SK-N-SH (cell line): ENCODE results near the gene CACNA1A. TPM values are rescaled to one million over a fixed set of nuclear protein-coding genes. Genes with fewer than 3 reads are reported as not detected.

ENCODE experiments used
- CTCF ChIA-PET: fragments of 300-600, 350-600 bp; formaldehyde crosslinking; extraction: SDS; loops from one replicate; lab custom pipeline; 2021; lab: Yijun Ruan, JAX
- POLR2A ChIA-PET: fragments of 350-600 bp; sonication (Branson Sonifier 250); formaldehyde crosslinking; extraction: SDS; loops from one replicate; lab custom pipeline; 2020; ENCODE audit warnings: antibody characterized with exemption, inconsistent platforms; lab: Yijun Ruan, JAX
- DNase-seq: peaks from one replicate; pipeline ENCODE4 v3.0.0; 2012
- H2AFZ ChIP-seq: fragments of 200-600 bp; sonication (generic); 2 replicates; pipeline ENCODE4 v1.8.1; 2016; ENCODE audit warnings: antibody characterized with exemption, mild to moderate bottlenecking, low read depth
- H3F3A ChIP-seq: fragments of 200-600 bp; sonication (generic); replicated peaks from 2 replicates; pipeline ENCODE3; 2016; ENCODE audit warnings: antibody characterized with exemption, mild to moderate bottlenecking; ENCODE audit not compliant: insufficient read depth
- H3K27ac ChIP-seq, 2 experiments: fragments of 200-500 bp in 1 of 2; fragments of 200-600 bp in 1 of 2; sonication (Bioruptor generic) in 1 of 2; sonication (generic), shearing (Covaris generic) in 1 of 2; 2 replicates each; pipeline versions ENCODE4 v1.5.1 to v1.6.1; 2014 to 2016; ENCODE audit warnings: low read depth in 2 of 2, inconsistent platforms in 1 of 2, low read length in 1 of 2, mild to moderate bottlenecking in 1 of 2, mixed read lengths in 1 of 2
- H3K27me3 ChIP-seq: fragments of 200-600 bp; sonication (generic), shearing (Covaris generic); 2 replicates; pipeline ENCODE4 v1.6.1; 2016; ENCODE audit warnings: mixed run types; ENCODE audit not compliant: insufficient read depth
- H3K36me3 ChIP-seq, 2 experiments: fragments of 200-500 bp in 1 of 2; fragments of 200-600 bp in 1 of 2; sonication (Bioruptor generic) in 1 of 2; sonication (generic) in 1 of 2; replicated peaks in 1 of 2; 2 replicates each; pipeline versions ENCODE3 to v1.5.1; 2014 to 2016; ENCODE audit warnings: low read length in 1 of 2, mild to moderate bottlenecking in 1 of 2; ENCODE audit not compliant: insufficient read depth in 2 of 2, control insufficient read depth in 1 of 2
- H3K4me1 ChIP-seq, 2 experiments: fragments of 200-500 bp in 1 of 2; fragments of 200-600 bp in 1 of 2; sonication (Bioruptor generic) in 1 of 2; sonication (generic), shearing (Covaris generic) in 1 of 2; 2 replicates each; pipeline versions ENCODE4 v1.5.1 to v1.6.1; 2014 to 2016; ENCODE audit warnings: low read depth in 1 of 2, low read length in 1 of 2, mixed run types in 1 of 2; ENCODE audit not compliant: insufficient read depth in 2 of 2, control insufficient read depth in 1 of 2
- H3K4me2 ChIP-seq: fragments of 200-600 bp; sonication (generic), shearing (Covaris generic); 2 replicates; pipeline ENCODE4 v1.6.1; 2017; ENCODE audit warnings: mixed run types
- H3K4me3 ChIP-seq, 2 experiments: fragments of 200-500 bp in 1 of 2; fragments of 200-600 bp in 1 of 2; sonication (Bioruptor generic) in 1 of 2; sonication (generic), shearing (Covaris generic) in 1 of 2; 2 replicates each; pipeline versions ENCODE4 v1.5.1 to v1.8.1; 2014 to 2016; ENCODE audit warnings: low read depth in 2 of 2, inconsistent platforms in 1 of 2, low read length in 1 of 2, mild to moderate bottlenecking in 1 of 2, mixed read lengths in 1 of 2, moderate library complexity in 1 of 2
- H3K79me2 ChIP-seq: fragments of 200-600 bp; sonication (generic); 2 replicates; pipeline ENCODE4 v1.8.1; 2017; ENCODE audit warnings: mild to moderate bottlenecking; ENCODE audit not compliant: insufficient read depth
- H3K9ac ChIP-seq: fragments of 200-600 bp; sonication (generic); 2 replicates; pipeline ENCODE4 v1.6.1; 2017; ENCODE audit warnings: mixed run types
- H3K9me2 ChIP-seq: fragments of 200-600 bp; sonication (generic); 2 replicates; pipeline ENCODE4 v1.6.1; 2017; ENCODE audit warnings: mixed run types
- H3K9me3 ChIP-seq: fragments of 200-600 bp; sonication (generic); 2 replicates; pipeline ENCODE4 v1.6.1; 2017; ENCODE audit warnings: mixed run types, mild to moderate bottlenecking, moderate library complexity
- H4K20me1 ChIP-seq: fragments of 200-600 bp; sonication (generic); 2 replicates; pipeline ENCODE4 v1.6.1; 2017; ENCODE audit warnings: mild to moderate bottlenecking, mixed run types; ENCODE audit not compliant: insufficient read depth
- CHD2 ChIP-seq: fragments of 150-350 bp; IDR thresholded peaks from 2 replicates; pipeline ENCODE4 v1.6.1; 2018; ENCODE audit warnings: low read length; ENCODE audit not compliant: partially characterized antibody
- CTCF ChIP-seq: fragments of 200-600 bp; sonication (generic); IDR thresholded peaks from 2 replicates; pipeline ENCODE4 v1.6.1; 2017; ENCODE audit warnings: antibody characterized with exemption, mild to moderate bottlenecking, moderate library complexity
- ELF1 ChIP-seq: IDR thresholded peaks from 2 replicates; pipeline ENCODE4 v1.4.0; 2012
- EZH2phosphoT487 ChIP-seq: fragments of 200-600 bp; sonication (generic); IDR thresholded peaks from 2 replicates; pipeline ENCODE4 v1.6.1; 2017; ENCODE audit warnings: low read depth, mixed run types, mild to moderate bottlenecking, antibody characterized with exemption, moderate library complexity, borderline replicate concordance
- FOXJ3 ChIP-seq: sonication (generic); formaldehyde crosslinking; IDR thresholded peaks from 2 replicates; pipeline ENCODE4 v1.5.1; 2020; ENCODE audit warnings: mild to moderate bottlenecking, missing genetic modification reagents
- FOXM1 ChIP-seq: IDR thresholded peaks from 2 replicates; pipeline ENCODE4 v1.4.0; 2012; ENCODE audit warnings: low read depth, mild to moderate bottlenecking
- GATA2 ChIP-seq: sonication (generic); formaldehyde crosslinking; IDR thresholded peaks from 2 replicates; pipeline ENCODE4 v1.5.0; 2020; ENCODE audit warnings: mild to moderate bottlenecking, missing genetic modification reagents
- IRF3 ChIP-seq: fragments of 150-350 bp; IDR thresholded peaks from 2 replicates; pipeline ENCODE4 v1.6.1; 2016; ENCODE audit warnings: mild to moderate bottlenecking, low read depth, low read length
- JUND ChIP-seq: IDR thresholded peaks from 2 replicates; pipeline ENCODE4 v1.4.0; 2012
- MEF2A ChIP-seq: IDR thresholded peaks from 2 replicates; pipeline ENCODE4 v1.4.0; 2012; ENCODE audit warnings: low read depth, borderline replicate concordance
- PBX3 ChIP-seq: IDR thresholded peaks from 2 replicates; pipeline ENCODE4; 2012
- POLR2AphosphoS5 ChIP-seq: IDR thresholded peaks from 2 replicates; pipeline ENCODE4 v1.6.1; 2012; ENCODE audit warnings: low read depth, low read length
- RAD21 ChIP-seq: IDR thresholded peaks from 2 replicates; pipeline ENCODE4 v1.6.1; 2012; ENCODE audit warnings: mild to moderate bottlenecking, low read length
- RXRA ChIP-seq: IDR thresholded peaks from 2 replicates; pipeline ENCODE4 v1.4.0; 2012; ENCODE audit warnings: low read depth, mild to moderate bottlenecking, borderline replicate concordance
- SIN3A ChIP-seq: IDR thresholded peaks from 2 replicates; pipeline ENCODE4 v1.6.1; 2012; ENCODE audit warnings: low read depth, mild to moderate bottlenecking, low read length, moderate library complexity, borderline replicate concordance
- SMC3 ChIP-seq: IDR thresholded peaks from 2 replicates; pipeline ENCODE4 v1.6.1; 2012; ENCODE audit warnings: low read depth, low read length, improper control_type of control experiment
- TCF12 ChIP-seq: IDR thresholded peaks from 2 replicates; pipeline ENCODE4 v1.4.0; 2012
- TEAD4 ChIP-seq: IDR thresholded peaks from 2 replicates; pipeline ENCODE4 v1.4.0; 2012; ENCODE audit warnings: mild to moderate bottlenecking, borderline replicate concordance; ENCODE audit not compliant: insufficient read depth
- ZBTB33 ChIP-seq: IDR thresholded peaks from 2 replicates; pipeline ENCODE4 v1.4.0; 2012; ENCODE audit warnings: low read depth, borderline replicate concordance
- WGBS: methylation state at CpG from one replicate; pipeline ENCODE4 v1.1.6; 2017; ENCODE audit warnings: low lambda C conversion rate; 5-methylcytosine and 5-hydroxymethylcytosine counted together
- polyA plus RNA-seq, 3 experiments: library from polyadenylated mRNA; depleted of rRNA; stranded (reverse); fragments of >200 nt; gene quantifications; 2 replicates each; pipeline ENCODE4 v1.2.3, GENCODE V29; 2012

Gene CACNA1A
- polyA plus RNA-seq, 1 of the 3 experiments (the other 2 are of a cell fraction): 1.3 TPM

GRCh38 chr19:13270514-13271105 is 235.7 kb downstream of the CACNA1A start:
- 14% methylated on average over 5 of the region's 5 CpGs for WGBS
- no peak overlapping the region for H3K4me2 ChIP-seq
- no peak overlapping the region for H3K4me3 ChIP-seq
- ChIA-PET POLR2A (no interaction called here), CTCF (interaction anchor here (0.6 to 1.5 kb wide), 3 partner anchors 7 to 30 kb away, joined by 3 to 4 read pairs (median 3); no protein-coding TSS in a partner anchor)
- H3K9ac ChIP-seq: no peak overlapping the region
- H3K9me3 ChIP-seq: no peaks in the 10 kb centered on the region
- peaks cover 71% of the 10 kb centered on the region; the same call in 1 of the 2 replicates for H3K27me3 ChIP-seq
- H4K20me1 ChIP-seq: no peaks in the 10 kb centered on the region
- H3F3A ChIP-seq: no peaks in the 10 kb centered on the region
- H3K79me2 ChIP-seq: no peaks in the 10 kb centered on the region
- no peaks in the 10 kb centered on the region for H3K9me2 ChIP-seq
- no peak for DNase-seq
- no peaks in the 10 kb centered on the region for H3K36me3 ChIP-seq
- no peak overlapping the region for H3K27ac ChIP-seq
- no peaks in the 10 kb centered on the region for H3K4me1 ChIP-seq
- H2AFZ ChIP-seq: no peak overlapping the region
- TF ChIP-seq IRF3: no peak
- TF ChIP-seq FOXM1: no peak
- TF ChIP-seq EZH2phosphoT487: no peak
- TF ChIP-seq POLR2AphosphoS5: no peak
- no peak for TF ChIP-seq SIN3A
- no peak for TF ChIP-seq SMC3
- TF ChIP-seq CTCF: no peak
- no peak for TF ChIP-seq RAD21
- TF ChIP-seq TEAD4: no peak
- TF ChIP-seq PBX3: no peak
- no peak for TF ChIP-seq ELF1
- TF ChIP-seq JUND: no peak
- TF ChIP-seq GATA2 (CRISPR knock-in tag): no peak
- TF ChIP-seq RXRA: no peak
- TF ChIP-seq TCF12: no peak
- TF ChIP-seq ZBTB33: no peak
- no peak for TF ChIP-seq CHD2
- TF ChIP-seq MEF2A: no peak
- no peak for TF ChIP-seq FOXJ3
